ENCODE results near the gene KCNE4. TPM values are rescaled to one million over a fixed set of nuclear protein-coding genes. Genes with fewer than 3 reads are reported as not detected.
A peak's percentile ranks its signal among the peaks of the same experiment; 100 is the strongest.

KCNE4 gene
- total and polyA plus RNA-seq, 4 donors = 0.19 to 0.42 (median 0.31) TPM

DNA sequence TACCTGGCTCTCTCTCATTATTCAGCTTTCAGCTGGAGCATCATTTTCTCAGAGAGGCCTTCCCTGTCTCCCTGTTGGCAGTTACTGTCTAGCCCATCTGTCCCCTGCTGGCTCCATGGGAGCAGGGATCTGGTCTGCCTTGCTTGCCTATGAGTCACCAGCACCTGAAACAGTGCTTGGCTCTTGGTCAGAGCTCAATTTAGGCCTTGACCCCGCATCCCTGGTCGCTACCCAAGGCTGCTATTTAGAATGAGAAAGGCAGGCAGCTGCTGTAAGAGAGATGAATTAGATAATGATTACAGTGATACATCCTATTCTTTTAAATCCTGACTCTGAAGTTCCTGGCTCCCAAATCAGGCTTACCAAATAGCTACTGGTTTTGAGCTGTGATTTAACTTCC lies 32.9 kb downstream of the KCNE4 start (continued):
- TF ChIP-seq, protein P1, sequence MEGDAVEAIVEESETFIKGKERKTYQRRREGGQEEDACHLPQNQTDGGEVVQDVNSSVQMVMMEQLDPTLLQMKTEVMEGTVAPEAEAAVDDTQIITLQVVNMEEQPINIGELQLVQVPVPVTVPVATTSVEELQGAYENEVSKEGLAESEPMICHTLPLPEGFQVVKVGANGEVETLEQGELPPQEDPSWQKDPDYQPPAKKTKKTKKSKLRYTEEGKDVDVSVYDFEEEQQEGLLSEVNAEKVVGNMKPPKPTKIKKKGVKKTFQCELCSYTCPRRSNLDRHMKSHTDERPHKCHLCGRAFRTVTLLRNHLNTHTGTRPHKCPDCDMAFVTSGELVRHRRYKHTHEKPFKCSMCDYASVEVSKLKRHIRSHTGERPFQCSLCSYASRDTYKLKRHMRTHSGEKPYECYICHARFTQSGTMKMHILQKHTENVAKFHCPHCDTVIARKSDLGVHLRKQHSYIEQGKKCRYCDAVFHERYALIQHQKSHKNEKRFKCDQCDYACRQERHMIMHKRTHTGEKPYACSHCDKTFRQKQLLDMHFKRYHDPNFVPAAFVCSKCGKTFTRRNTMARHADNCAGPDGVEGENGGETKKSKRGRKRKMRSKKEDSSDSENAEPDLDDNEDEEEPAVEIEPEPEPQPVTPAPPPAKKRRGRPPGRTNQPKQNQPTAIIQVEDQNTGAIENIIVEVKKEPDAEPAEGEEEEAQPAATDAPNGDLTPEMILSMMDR (IDR thresholded peaks at IDR 0.05; ENCODE audit: low read depth, low read length, missing input control) = no peak
- TF ChIP-seq JUND (IDR thresholded peaks at IDR 0.05) = no peak
- TF ChIP-seq FOXA2 (IDR thresholded peaks at IDR 0.05) = no peak
- TF ChIP-seq GABPA (IDR thresholded peaks at IDR 0.05 in 1 of 2, conservative IDR thresholded peaks at IDR 0.05 in 1 of 2) = no peak
- no peak for TF ChIP-seq RAD21 (IDR thresholded peaks at IDR 0.05)

DNA sequence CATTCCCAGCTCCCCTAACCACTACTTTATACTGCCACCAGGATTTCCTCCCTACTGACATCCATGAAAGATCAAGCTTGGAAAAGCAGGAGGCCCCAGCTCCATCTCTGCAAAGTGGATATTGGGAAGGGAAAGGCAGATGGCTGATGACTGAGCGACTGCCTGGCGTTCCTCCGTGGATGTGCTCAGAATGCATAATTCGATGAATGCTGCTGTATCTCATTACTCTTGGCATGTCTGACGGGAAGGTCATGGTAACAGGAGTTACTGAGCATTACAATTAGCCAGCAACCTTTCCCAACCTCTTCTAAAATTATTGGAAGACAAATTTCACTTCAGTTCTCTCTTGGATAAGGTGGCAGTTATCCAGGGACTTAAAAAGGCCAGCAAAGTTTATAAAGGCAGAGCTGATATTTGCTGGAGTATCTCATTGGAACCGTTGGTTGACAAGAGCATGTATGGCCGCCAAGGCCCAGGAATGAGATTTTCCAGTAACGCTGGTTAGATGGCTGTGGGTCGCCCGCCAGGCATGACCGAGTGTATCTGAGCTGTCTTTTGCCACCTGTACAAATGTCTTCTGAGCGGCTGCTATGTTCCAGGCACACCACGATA lies 34.5 kb downstream of the KCNE4 start:
- Histone ChIP-seq H3K9ac (ENCODE audit: low read depth in 1 of 2, low read length in 2 of 2) (no peak overlapping the region), H3K4me3 (ENCODE audit: low read depth in 1 of 3, low read length in 3 of 3) (no peak overlapping the region), H3K36me3 (ENCODE audit: control insufficient read depth in 4 of 4, insufficient read depth in 3 of 4, low read depth in 1 of 4, low read length in 3 of 4) (no peaks in the 10 kb centered on the region), H3K9me3 (ENCODE audit: control insufficient read depth in 4 of 4, low read length in 3 of 4) (no peaks in the 10 kb centered on the region), H3K27me3 (ENCODE audit: control insufficient read depth in 4 of 4, insufficient read depth in 4 of 4, low read length in 3 of 4) (no peaks in the 10 kb centered on the region), H3K27ac (ENCODE audit: low read depth in 1 of 2, low read length in 2 of 2) (no peak overlapping the region), H3K4me1 (ENCODE audit: control insufficient read depth in 4 of 4, insufficient read depth in 4 of 4, low read length in 3 of 4) (no peaks in the 10 kb centered on the region)
- WGBS = 89% methylated on average over 13 of the region's 13 CpGs
- DNase-seq (ENCODE audit: low spot score) = no peak
- TF ChIP-seq RXRA (IDR thresholded peaks at IDR 0.05) (no peak), NR2F2 (IDR thresholded peaks at IDR 0.05) (peak; percentile 61)
- TF ChIP-seq, protein P2, sequence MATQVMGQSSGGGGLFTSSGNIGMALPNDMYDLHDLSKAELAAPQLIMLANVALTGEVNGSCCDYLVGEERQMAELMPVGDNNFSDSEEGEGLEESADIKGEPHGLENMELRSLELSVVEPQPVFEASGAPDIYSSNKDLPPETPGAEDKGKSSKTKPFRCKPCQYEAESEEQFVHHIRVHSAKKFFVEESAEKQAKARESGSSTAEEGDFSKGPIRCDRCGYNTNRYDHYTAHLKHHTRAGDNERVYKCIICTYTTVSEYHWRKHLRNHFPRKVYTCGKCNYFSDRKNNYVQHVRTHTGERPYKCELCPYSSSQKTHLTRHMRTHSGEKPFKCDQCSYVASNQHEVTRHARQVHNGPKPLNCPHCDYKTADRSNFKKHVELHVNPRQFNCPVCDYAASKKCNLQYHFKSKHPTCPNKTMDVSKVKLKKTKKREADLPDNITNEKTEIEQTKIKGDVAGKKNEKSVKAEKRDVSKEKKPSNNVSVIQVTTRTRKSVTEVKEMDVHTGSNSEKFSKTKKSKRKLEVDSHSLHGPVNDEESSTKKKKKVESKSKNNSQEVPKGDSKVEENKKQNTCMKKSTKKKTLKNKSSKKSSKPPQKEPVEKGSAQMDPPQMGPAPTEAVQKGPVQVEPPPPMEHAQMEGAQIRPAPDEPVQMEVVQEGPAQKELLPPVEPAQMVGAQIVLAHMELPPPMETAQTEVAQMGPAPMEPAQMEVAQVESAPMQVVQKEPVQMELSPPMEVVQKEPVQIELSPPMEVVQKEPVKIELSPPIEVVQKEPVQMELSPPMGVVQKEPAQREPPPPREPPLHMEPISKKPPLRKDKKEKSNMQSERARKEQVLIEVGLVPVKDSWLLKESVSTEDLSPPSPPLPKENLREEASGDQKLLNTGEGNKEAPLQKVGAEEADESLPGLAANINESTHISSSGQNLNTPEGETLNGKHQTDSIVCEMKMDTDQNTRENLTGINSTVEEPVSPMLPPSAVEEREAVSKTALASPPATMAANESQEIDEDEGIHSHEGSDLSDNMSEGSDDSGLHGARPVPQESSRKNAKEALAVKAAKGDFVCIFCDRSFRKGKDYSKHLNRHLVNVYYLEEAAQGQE (IDR thresholded peaks at IDR 0.05) = no peak

DNA sequence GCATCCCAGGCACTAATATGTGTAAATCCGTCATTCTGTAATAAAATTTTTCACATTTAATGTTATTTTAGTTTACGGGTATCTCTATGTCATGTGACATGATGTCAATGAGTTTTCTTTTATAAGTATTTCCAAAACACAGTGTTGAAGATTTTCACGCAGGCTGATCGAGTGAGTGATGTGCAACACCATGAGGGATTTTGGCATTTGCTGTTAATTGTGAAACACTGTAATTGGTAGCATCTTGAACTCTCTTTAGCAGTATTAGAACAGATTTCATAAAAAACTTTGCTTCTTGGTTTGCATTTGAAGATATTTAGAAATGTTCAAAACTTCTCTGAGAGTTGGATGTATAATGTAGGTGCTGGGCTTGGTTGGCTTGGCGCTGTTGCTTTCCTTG lies 35.5 kb downstream of the KCNE4 start:
- H3K4me1 ChIP-seq (ENCODE audit: control insufficient read depth in 4 of 4, insufficient read depth in 4 of 4, low read length in 3 of 4) = no peaks in the 10 kb centered on the region
- H3K36me3 ChIP-seq (ENCODE audit: control insufficient read depth in 4 of 4, insufficient read depth in 3 of 4, low read depth in 1 of 4, low read length in 3 of 4) = no peaks in the 10 kb centered on the region
- DNase-seq (ENCODE audit: low spot score) = no peak
- WGBS = 85% methylated on average over 5 of the region's 5 CpGs
- peaks cover 0 to 2% (median 0%) of the 10 kb centered on the region in 4 donors for H3K27me3 ChIP-seq (ENCODE audit: control insufficient read depth in 4 of 4, insufficient read depth in 4 of 4, low read length in 3 of 4)
- no peak overlapping the region for H3K4me3 ChIP-seq (ENCODE audit: low read depth in 1 of 3, low read length in 3 of 3)
- H3K9me3 ChIP-seq (ENCODE audit: control insufficient read depth in 4 of 4, low read length in 3 of 4) = no peaks in the 10 kb centered on the region
- no peak overlapping the region for H3K9ac ChIP-seq (ENCODE audit: low read depth in 1 of 2, low read length in 2 of 2)
- TF ChIP-seq FOXA1 (IDR thresholded peaks at IDR 0.05) (no peak), GABPA (IDR thresholded peaks at IDR 0.05 in 1 of 2, conservative IDR thresholded peaks at IDR 0.05 in 1 of 2) (no peak), RAD21 (IDR thresholded peaks at IDR 0.05) (no peak), HNF4A (conservative IDR thresholded peaks at IDR 0.05) (no peak), SP1 (IDR thresholded peaks at IDR 0.05) (no peak), JUND (IDR thresholded peaks at IDR 0.05) (no peak)
- TF ChIP-seq, protein P1 (IDR thresholded peaks at IDR 0.05; ENCODE audit: low read depth, low read length, missing input control) = no peak
- no peak overlapping the region for H3K27ac ChIP-seq (ENCODE audit: low read depth in 1 of 2, low read length in 2 of 2)

Data from liver (tissue), 9 donors.